ENCODE data around the gene PPP2R2C.

Gene PPP2R2C

DNA sequence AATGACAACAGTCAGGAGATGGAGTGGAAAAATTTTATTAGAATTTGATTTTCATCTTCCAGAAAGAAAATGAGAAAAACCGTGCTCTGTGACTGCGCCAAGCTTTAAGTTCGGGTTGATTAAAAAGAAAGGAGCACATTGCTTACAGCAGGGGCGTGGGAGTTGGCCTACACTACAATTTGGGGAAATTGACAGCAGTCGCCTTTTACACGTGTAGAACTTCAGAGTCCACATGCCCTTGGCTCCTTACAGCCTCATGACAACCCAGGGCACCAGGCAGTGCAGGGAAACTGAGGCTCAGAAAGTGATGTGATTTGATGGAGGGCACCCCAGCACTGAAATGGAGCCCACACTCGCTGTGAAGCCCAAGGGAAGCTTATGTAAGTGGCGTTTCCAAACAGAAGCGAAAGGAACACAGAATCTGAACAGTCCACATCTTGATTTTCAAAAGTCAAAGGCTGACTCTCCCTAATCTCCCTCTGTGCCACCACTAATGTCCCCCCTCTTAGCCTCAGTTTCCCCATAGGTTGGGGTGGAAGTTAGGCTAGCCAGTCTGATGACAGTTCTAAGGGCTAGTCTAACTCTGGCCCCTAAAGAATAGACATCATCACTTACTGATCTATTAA is 5.5 kb downstream of the PPP2R2C start:
- Mint-ChIP-seq H3K9me3 (no peaks in the 10 kb centered on the region), H3K4me1 (no peaks in the 10 kb centered on the region), H3K27ac (no peak overlapping the region), H3K36me3 (no peaks in the 10 kb centered on the region), H3K27me3 (peaks cover 36% of the 10 kb centered on the region), H3K4me3 (no peak overlapping the region)
- no peak for ATAC-seq

DNA sequence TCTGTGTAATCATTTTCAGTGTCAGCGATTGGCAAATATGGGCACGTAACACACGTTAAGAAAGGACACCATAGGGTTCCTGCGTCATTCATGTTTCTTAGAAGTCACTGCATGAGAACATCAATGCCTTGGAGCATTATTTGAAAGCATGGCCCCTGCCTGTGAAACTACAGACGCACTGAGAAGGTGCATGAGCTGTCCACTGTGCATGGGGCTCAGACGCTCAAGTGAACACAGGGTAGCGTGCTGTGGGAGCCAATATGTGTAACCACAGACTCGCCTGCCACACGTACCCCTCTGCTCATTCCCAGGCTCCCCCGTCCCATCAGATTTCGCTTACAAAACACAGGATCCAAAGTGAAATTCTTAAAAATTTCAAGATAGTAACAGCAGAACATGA is 6.5 kb downstream of the PPP2R2C start:
- Mint-ChIP-seq H3K27ac (no peak overlapping the region), H3K36me3 (no peaks in the 10 kb centered on the region), H3K27me3 (peaks cover 45% of the 10 kb centered on the region), H3K4me3 (no peak overlapping the region), H3K9me3 (no peaks in the 10 kb centered on the region), H3K4me1 (no peaks in the 10 kb centered on the region)
- no peak for ATAC-seq

DNA sequence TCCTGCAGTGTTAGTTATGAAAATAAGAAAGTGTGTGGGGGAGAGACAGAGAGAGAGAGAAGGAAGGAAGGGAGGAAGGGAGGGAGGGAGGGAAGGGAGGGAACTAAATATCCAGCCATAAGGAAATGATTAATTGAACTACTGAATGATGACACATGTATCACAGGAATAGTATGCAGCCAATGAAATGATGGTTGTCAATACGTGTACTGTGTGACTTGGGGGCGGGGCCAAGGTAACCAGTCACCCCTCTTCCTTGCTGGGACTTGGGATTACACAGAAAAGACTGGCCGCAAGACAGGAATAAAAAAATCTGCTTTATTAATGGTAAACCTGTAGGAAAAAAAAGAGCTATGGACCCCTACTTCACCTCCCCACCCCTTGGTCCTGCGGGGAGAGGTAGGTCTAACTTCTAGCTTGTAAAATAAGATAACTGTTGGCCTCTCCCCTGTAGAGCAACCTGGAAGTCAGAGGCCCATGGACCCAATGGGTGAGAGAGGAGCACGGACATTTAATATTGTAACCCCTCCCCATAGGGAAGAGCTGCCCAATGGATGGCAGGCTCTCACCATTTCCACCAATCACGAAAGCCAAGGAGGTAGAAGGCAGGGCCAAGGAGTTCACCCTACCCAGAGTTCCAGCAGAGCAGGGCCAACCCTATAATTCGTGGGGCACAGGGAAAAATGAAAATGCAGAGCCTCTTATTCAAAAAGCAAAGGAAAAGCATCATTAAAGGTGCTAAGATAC is 7.4 kb downstream of the PPP2R2C start:
- Mint-ChIP-seq H3K4me3 (no peak overlapping the region), H3K4me1 (no peaks in the 10 kb centered on the region), H3K9me3 (no peaks in the 10 kb centered on the region), H3K27ac (no peak overlapping the region), H3K36me3 (no peaks in the 10 kb centered on the region), H3K27me3 (peaks cover 46% of the 10 kb centered on the region)
- ATAC-seq: no peak

DNA sequence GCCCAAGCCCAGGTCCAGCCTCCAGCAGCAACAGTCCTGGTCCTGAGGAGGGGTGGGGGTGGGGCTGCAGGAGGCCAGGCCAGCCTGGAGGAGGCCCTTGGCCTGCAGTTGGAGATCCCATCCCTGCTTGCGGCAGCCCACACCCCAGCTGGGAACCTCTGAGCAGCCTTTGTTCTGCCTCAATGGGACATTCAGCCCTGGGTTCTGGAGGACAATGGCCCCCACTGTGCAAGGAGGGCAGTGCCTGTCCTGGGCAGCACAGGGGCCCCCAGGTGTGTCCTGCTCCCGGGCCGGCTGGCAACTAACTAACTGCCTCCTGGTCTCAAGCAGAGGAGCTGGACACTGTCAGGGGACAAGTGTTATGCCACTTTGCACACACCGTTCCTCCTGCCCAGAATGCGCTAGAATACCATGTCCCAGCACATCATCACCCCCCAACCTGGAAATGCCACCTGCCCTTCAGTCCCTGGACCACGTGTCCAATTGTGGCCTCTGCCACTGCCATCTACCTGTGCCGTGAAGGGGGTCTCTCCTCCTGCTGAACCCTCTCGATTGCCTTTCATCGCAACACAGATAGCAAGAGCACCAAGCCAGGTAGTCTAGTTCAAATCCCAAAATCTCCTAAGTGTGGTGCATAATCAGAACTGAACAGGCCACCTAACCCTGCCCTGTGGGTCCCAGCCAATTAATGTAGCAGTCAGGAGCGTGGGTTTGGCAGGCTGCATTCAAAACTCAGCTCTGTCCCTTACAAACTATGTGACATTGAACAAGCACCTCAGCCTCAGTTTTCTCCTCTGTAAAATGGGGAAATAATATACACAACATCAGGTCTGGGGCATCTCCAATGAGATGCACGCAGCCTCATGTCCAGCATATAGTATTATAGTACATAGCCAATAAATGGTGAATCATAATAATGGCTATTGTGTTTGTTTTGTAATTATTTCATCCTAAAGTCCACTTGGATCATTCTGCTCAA is 8.8 kb downstream of the PPP2R2C start:
- Mint-ChIP-seq H3K27me3 (peaks cover 32% of the 10 kb centered on the region), H3K4me1 (no peaks in the 10 kb centered on the region), H3K9me3 (peaks cover 5% of the 10 kb centered on the region), H3K36me3 (no peaks in the 10 kb centered on the region), H3K27ac (no peak overlapping the region), H3K4me3 (no peak overlapping the region)
- ATAC-seq: no peak

DNA sequence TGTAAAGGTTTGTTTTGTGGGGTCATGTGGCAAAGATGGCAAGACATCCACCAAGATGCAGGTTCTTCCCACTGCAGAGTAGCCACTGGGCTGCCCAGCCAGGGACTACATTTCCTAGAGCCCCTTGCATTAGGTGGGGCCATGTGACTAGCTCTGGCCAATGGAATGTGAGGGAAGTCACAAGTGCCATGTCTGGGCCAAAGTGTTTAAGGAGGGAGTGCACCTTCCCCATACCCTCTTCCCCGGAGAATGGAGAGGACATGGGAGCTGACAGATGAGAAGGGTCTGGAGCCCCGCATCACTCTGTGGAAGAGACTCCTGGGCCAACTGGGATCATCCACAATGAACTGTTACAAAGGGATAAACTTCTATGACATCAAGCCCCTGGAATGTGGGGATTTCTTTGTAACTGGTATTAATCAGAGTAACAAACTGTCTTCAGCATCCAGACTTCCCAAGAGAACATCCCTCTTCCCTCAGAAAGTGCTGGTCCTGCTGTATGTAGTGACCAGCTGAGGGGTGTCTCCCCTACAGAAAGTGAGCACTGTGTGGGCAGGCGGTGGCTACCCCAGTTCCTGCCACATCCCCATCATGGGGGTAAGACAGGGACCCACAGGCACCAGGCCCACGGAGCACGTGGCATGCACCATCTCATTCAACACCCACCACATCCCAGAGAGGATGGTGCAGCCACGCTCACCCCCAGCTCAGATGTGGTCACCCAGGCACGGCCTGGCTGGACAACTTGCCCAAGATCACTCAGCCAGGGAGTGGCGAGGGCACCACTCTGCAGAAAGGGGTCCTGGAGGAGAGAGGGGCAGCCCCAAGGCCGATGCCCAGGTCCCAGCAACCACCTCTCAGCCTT is 10.9 kb downstream of the PPP2R2C start:
- Mint-ChIP-seq H3K36me3 (no peaks in the 10 kb centered on the region), H3K27ac (no peak overlapping the region), H3K4me1 (no peaks in the 10 kb centered on the region), H3K4me3 (no peak overlapping the region), H3K27me3 (peaks cover 29% of the 10 kb centered on the region), H3K9me3 (peaks cover 6% of the 10 kb centered on the region)
- ATAC-seq: no peak

DNA sequence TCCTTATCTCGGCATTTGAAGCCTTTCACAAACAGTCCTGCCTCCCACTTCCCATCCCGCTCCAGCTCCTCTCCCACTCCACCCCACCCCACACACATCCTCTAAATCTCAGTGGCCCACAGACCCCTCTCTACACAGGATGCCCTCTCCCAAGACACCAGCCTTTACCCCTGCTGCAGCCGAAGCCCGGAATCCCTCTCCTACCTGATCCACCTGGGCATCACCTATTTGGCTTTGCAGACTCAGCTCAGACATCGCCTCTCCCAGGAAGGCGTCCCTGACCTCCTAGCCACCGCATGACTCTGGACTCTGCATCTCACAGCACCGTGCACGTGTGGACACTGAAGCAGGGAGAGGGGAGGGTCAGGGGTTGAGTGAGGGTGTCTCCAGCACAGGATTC is 11.5 kb downstream of the PPP2R2C start:
- no peaks in the 10 kb centered on the region for H3K4me1 Mint-ChIP-seq
- H3K27me3 Mint-ChIP-seq: peaks cover 33% of the 10 kb centered on the region
- H3K4me3 Mint-ChIP-seq: no peak overlapping the region
- no peaks in the 10 kb centered on the region for H3K36me3 Mint-ChIP-seq
- H3K9me3 Mint-ChIP-seq: peaks cover 6% of the 10 kb centered on the region
- ATAC-seq: no peak
- H3K27ac Mint-ChIP-seq: no peak overlapping the region

DNA sequence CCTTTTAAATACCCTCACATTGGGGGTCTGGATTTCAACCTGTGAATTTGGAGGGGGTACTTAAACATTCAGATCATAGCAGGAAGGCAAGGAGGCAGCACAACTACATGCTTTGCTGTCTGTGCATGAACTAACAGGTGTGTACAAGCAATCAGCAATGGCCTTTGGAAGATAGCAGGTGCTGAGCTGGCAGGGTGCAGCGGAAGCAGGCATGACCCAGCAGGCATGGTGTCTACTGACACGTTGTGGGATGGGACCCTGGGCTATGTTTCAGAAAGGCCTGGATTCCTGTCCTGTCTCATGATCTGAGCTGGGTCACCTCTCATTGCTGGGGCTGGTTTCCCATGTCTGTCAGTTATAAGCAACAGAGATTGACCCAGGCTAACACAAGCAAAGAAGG is 13.9 kb downstream of the PPP2R2C start:
- Mint-ChIP-seq H3K27ac (no peak overlapping the region), H3K9me3 (peaks cover 6% of the 10 kb centered on the region), H3K27me3 (peaks cover 35% of the 10 kb centered on the region), H3K4me3 (no peak overlapping the region), H3K36me3 (no peaks in the 10 kb centered on the region), H3K4me1 (no peaks in the 10 kb centered on the region)
- no peak for ATAC-seq

DNA sequence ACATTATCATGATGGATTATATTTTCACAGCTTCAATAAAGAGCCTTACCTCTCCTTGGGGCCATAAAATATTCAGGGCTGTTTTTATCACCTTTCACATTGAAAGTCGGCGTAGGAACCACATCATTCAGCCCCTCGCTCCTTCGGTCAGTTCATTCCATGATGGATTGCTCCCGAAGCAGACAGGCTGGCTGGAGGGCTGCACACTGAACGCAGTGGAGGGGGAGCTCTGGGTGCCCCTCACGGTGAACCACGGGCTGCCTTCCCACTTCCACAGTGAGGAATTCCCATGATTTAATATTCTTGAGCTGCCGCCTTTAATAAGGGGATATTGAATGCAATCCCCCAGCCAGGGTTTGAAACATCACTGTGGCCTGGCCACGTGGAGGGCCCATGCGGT is 16.0 kb downstream of the PPP2R2C start:
- Mint-ChIP-seq H3K4me3 (no peak overlapping the region), H3K4me1 (no peaks in the 10 kb centered on the region), H3K27ac (no peak overlapping the region), H3K27me3 (peaks cover 29% of the 10 kb centered on the region), H3K36me3 (no peaks in the 10 kb centered on the region), H3K9me3 (peaks cover 6% of the 10 kb centered on the region)
- no peak for ATAC-seq

DNA sequence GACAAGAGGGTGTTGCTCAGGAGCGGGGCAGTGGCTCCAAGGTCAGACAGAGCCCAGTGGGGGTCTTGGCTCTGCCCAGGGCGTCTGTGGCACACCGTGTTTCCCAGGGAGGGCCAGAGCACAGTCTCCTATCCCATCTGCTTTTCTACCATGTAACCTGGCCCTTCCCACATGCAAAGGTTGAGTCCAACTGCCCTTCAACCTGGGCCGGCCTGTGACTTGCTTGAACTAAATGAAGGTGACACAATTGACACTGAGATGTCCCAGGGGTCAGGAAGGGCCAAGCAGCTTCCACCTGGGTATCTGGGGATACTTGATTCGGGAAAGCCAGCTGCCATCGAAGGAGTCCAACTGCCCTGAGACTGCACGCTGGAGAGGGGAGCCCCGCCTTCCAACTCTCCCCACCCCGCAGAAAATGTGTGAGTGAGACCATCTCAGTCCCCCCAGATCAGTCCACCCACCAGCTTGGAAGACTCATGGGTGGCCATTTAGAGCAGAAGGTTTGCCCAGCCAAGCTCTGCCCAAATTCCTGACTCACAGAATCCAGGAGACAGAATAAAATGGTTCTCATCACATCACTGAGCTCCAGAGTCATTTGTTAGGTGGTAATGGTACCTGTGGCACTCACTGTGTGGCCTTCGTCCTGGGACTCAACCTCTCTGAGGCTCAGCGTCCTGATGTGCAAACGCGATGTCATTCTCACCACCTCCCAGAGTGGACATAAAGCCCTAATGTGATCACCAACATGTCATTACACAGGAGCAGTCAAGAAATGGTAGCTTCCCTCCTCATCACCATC is 18.1 kb downstream of the PPP2R2C start:
- H3K36me3 Mint-ChIP-seq: no peaks in the 10 kb centered on the region

DNA sequence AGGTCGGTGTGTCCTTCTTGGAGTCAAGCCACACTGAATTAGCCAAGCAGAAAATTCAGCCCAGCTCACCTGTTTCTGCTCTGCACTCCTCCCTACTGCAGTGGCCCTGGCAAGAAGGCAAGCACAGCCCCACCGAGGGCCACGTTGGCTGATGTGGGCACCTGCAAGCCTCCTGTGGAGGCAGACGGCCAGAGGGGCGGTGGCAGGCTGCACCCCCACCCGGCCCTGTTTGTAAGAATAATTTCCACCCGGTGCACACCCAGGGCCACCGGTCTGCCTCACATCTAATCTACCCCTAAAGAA is 18.8 kb downstream of the PPP2R2C start:
- Mint-ChIP-seq H3K27me3 (peaks cover 36% of the 10 kb centered on the region), H3K27ac (no peak overlapping the region), H3K4me1 (no peaks in the 10 kb centered on the region), H3K9me3 (peaks cover under 1% of the 10 kb centered on the region), H3K36me3 (no peaks in the 10 kb centered on the region), H3K4me3 (no peak overlapping the region)
- ATAC-seq: no peak

More for the DNA sequence above, 18.1 kb downstream of the PPP2R2C start:
- H3K27ac Mint-ChIP-seq: no peak overlapping the region
- no peaks in the 10 kb centered on the region for H3K4me1 Mint-ChIP-seq
- H3K9me3 Mint-ChIP-seq: peaks cover 5% of the 10 kb centered on the region
- peaks cover 34% of the 10 kb centered on the region for H3K27me3 Mint-ChIP-seq
- no peak overlapping the region for H3K4me3 Mint-ChIP-seq
- no peak for ATAC-seq

DNA sequence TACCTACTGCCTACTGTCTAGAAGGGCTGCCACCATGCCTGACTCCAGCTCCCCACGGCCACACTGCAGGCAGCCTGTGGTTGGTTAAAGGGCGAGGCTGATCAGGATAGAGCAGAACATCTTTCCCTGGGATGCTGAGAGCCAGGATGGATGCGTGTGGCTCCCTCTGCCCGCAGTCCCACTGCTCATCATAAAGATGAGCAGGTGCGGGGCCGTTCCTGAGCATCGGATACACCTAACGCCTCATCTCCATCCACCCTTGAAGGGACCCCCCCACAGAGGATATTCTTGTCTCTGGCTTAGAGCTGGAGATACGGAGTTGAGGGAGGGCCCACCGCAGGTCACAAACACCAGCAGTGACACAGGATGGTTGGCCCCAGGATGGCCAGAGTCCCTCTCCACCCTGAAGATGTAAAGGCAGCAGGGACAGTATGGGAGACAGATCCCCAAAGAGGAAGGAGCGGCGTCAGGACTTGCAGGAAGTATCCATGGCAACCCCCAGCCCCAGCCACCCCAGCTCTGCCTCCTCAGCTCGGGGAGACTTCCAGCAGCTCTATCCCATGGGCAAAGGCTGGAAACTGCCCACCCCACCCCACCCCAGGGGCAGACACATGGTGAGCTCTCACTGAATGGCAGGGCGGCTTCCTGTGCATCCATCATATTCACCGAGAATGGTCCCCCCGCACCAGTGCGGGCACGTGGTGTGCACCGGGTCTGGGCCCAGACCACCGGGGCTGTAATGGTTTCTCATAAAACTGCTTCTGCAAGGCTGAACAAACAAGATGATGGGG is 19.3 kb downstream of the PPP2R2C start:
- ATAC-seq: peak; percentile 29
- H3K27me3 Mint-ChIP-seq: peaks cover 42% of the 10 kb centered on the region
- no peaks in the 10 kb centered on the region for H3K36me3 Mint-ChIP-seq
- H3K9me3 Mint-ChIP-seq: no peaks in the 10 kb centered on the region
- H3K4me3 Mint-ChIP-seq: no peak overlapping the region
- no peak overlapping the region for H3K27ac Mint-ChIP-seq
- no peaks in the 10 kb centered on the region for H3K4me1 Mint-ChIP-seq

DNA sequence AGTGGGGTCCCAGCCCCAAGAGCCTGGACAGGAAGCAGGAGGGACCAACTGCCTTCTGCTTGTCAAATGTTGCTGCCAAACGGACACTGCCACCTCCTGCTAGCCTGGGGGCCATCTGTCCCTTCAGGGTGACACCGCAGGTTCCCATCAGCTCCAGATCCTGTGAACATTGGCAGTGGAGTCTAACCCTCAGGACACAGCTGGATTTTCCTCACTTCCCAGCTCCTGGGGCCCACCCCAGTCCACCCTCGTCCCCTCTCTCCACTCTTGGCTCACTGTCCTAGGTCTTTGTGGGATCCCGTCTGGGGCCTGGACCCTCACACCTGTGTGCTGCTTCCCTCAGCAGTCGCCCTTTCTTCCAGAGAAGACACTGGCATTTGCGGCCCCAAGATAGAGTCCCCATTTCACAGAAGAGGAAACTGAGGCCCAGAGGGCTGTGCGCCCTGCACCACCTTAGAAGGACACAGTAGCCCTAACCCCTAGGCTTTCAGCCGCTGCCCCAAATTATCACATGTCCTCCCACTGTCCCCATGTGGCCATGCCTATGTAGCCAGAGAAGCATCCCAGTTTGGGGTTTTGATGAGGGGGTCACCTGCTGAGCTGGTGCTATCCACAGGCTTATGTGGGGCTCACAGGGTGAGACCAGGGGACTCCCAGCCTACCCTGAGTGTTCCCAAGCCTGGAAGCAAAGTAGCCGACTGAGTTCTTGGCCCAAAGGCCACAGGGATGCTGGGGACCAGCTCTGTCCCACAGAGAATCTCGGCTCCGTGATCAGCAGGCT is 20.1 kb downstream of the PPP2R2C start:
- peaks cover 45% of the 10 kb centered on the region for H3K27me3 Mint-ChIP-seq
- no peaks in the 10 kb centered on the region for H3K36me3 Mint-ChIP-seq
- no peaks in the 10 kb centered on the region for H3K4me1 Mint-ChIP-seq
- no peak for ATAC-seq
- H3K27ac Mint-ChIP-seq: no peak overlapping the region
- H3K4me3 Mint-ChIP-seq: no peak overlapping the region
- H3K9me3 Mint-ChIP-seq: no peaks in the 10 kb centered on the region

DNA sequence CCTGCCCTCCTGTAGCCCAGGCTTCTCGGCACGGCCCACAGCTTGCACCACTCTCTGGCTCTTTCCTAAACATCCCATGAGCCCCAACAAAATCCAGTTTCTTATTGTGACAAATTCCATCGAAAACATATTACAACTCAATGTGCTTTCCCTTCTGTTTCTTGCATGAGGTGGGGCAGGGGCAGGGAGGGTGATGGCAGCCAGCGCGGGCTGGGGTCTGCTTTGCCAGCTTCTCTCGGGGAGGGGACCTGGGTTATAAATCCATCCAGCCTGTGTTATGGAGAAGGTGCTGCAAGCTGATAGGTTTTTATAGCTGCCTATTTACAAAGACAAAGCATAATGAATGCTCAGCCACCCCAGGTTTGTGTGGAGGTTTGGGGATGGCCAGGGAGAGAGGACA is 21.1 kb downstream of the PPP2R2C start:
- no peaks in the 10 kb centered on the region for H3K9me3 Mint-ChIP-seq
- H3K27ac Mint-ChIP-seq: no peak overlapping the region
- H3K4me1 Mint-ChIP-seq: no peaks in the 10 kb centered on the region
- H3K36me3 Mint-ChIP-seq: no peaks in the 10 kb centered on the region
- no peak for ATAC-seq
- peaks cover 53% of the 10 kb centered on the region for H3K27me3 Mint-ChIP-seq
- H3K4me3 Mint-ChIP-seq: no peak overlapping the region
